Heart right ventricle (tissue), 16 donors: ENCODE data around the gene LRRTM4. TPM values are rescaled to one million over a fixed set of nuclear protein-coding genes. Genes with fewer than 3 reads are reported as not detected.

Source experiments
- ATAC-seq, 8 donors: fragments of 200-7000 bp; cut with Tn5 transposase; one replicate each; pipeline ENCODE4 v1.9.1; 2020; ENCODE audit warnings: mild to moderate bottlenecking in 8 of 8, moderate library complexity in 8 of 8, moderate number of reproducible peaks in 1 of 8
- DNase-seq, 2 donors: peaks; one replicate each; pipeline ENCODE4 v3.0.0-alpha.2; 2020
- H3K27ac ChIP-seq, 10 donors: fragments of 200-600 bp; sonication (generic) in 2 of 10; one replicate each; pipeline versions ENCODE4 v1.5.0 to v1.8.0; 2020 to 2022; ENCODE audit warnings: mild to moderate bottlenecking in 3 of 10
- H3K27me3 ChIP-seq, 7 donors: fragments of 200-600 bp; one replicate each; pipeline ENCODE4 v1.8.0; 2021 to 2022; ENCODE audit warnings: mild to moderate bottlenecking in 2 of 7
- H3K36me3 ChIP-seq, 9 donors: fragments of 200-600 bp; sonication (generic) in 1 of 9; one replicate each; pipeline versions ENCODE4 v1.5.0 to v1.8.0; 2020 to 2022; ENCODE audit warnings: mild to moderate bottlenecking in 2 of 9
- H3K4me1 ChIP-seq, 9 donors: fragments of 200-600 bp; sonication (generic) in 1 of 9; one replicate each; pipeline versions ENCODE4 v1.5.0 to v1.8.0; 2020 to 2022; ENCODE audit warnings: mild to moderate bottlenecking in 4 of 9
- H3K4me3 ChIP-seq, 10 donors: fragments of 200-600 bp; sonication (generic) in 2 of 10; one replicate each; pipeline versions ENCODE4 v1.5.0 to v1.8.0; 2020 to 2022; ENCODE audit warnings: mild to moderate bottlenecking in 7 of 10, moderate library complexity in 2 of 10
- H3K9me3 ChIP-seq, 11 donors: fragments of 200-600 bp in 10 of 11; sonication (generic) in 2 of 11; one replicate each; pipeline versions ENCODE4 v1.5.0 to v1.8.0; 2013 to 2022; ENCODE audit warnings: mild to moderate bottlenecking in 2 of 11, control low read depth in 1 of 11, moderate library complexity in 1 of 11
- WGBS, 2 donors: extraction: QIAGEN DNeasy Blood & Tissue Kit; methylation state at CpG; one replicate each; pipeline ENCODE4 v1.1.7; 2013; ENCODE audit warnings: inconsistent platforms in 1 of 2; 5-methylcytosine and 5-hydroxymethylcytosine counted together
- intact Hi-C, 10 donors: fragments of 100-400 bp; cut with DNase I; formaldehyde crosslinking; loops; one replicate each; pipeline versions ENCODE4 v1.11.1 to v1.14.2; 2022
- polyA plus RNA-seq, 2 donors: library from polyadenylated mRNA; stranded (reverse); fragments of 200-250 nt; gene quantifications; one replicate each; pipeline ENCODE4 v1.2.3, GENCODE V29; 2013
- total RNA-seq, 10 donors: library from RNA; stranded (reverse); fragmentation: NEBNext Ultra II Directional in 3 of 10; extraction: Animal tissue kit (Norgen Biotek cat#: 25700) in 3 of 10; gene quantifications; one replicate each; pipeline versions ENCODE4 v1.2.1 to v1.2.4, GENCODE V29; 2021 to 2023
- TF ChIP-seq, protein P1 (sequence below), 9 donors: fragments of 200-600 bp; sonication (generic) in 2 of 9; IDR thresholded peaks; one replicate each; pipeline versions ENCODE4 v1.5.0 to v1.8.0; 2021 to 2022; ENCODE audit warnings: antibody characterized with exemption in 9 of 9, mild to moderate bottlenecking in 5 of 9, moderate library complexity in 1 of 9
- donor health status: Arrhythmogenic right ventricular cardiomyopathy.
- donor health status: ischemic (EF 13 %, LVEDD 7.1; RV severe dilation, severe dysfunction).
- donor health status: healthy with polysubstance abuse.
- donor health status: DM: no; HTN: yes; CAD: no.
- donor health status: DM: no; HTN: no; CAD: no.
- donor health status: ischemic (EF 25% LVEDD 6.9; RV normal size, moderate dysfunction).
- donor health status: ischemic (EF 25% LVEDD 5.7; RV mildly dilated, moderate dysfunction).
- donor health status: healthy.
- donor health status: DM: yes; HTN: yes; CAD: no.
- donor health status: Ischemic cardiomyopathy.
- donor health status: ischemic (EF 35%, LVEDD 5.7; RV mildly dilated, moderate dysfunction).
- donor health status: nonischemic (EF 11% LVEDD 7.7; RV severe dilation, severe dysfunction).
- donor health status: DM: yes; HTN: yes; CAD: no.
- donor health status: PGD.
- donor health status: ischemic (EF 29% LVEDD 5.4; RV normal size, mild dysfunction).
- donor health status: nonischemic (EF 23%, LVEDD 6.1; RV moderate dilation, normal function).

LRRTM4 gene
- total and polyA plus RNA-seq, 12 donors = 0.11 to 2.2 (median 0.98) TPM

DNA sequence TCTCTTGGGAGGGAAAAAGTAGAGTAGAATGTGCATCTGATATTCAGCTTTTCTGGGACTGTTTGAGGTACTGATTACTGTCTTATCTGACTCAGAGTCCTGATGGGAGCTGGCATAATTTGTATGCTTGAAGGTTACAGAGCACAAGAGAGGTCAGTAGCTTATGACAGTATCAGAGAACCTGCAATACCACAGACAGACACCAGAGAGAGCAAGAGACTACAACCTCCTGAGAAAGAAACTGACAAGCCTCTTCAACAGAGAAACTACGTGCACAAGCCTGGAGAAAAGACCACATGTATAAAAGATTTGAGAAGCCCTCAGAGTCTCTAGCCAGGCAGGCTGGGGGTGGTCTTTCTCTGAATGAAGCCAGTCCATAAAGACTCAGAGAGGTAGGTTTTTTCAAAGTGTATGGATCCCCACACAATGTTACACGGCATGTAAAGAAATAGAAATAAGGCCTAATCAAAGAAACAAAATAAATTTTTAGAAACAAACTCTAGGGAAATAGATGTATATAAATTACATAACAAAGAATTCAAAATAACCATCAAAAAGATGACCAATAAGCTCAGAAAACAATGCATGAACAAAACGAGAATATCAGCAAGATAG, 568.3 kb downstream of the LRRTM4 start:
- no peak overlapping the region for H3K27ac ChIP-seq
- peak in 1 of 2 donors; percentile 10 for DNase-seq
- no peaks in the 10 kb centered on the region for H3K4me1 ChIP-seq
- intact Hi-C loops = loop anchor here in 3 of 10 donors (2.0 to 10.0 kb wide), 2 partner anchors 567 to 571 kb away; partner anchors contain the start of gene LRRTM4 (in 2 of the 3)
- no peaks in the 10 kb centered on the region for H3K36me3 ChIP-seq
- 61% methylated on average over 3 of the region's 3 CpGs for WGBS, 2 donors
- no peak overlapping the region for H3K4me3 ChIP-seq
- H3K27me3 ChIP-seq = no peaks in the 10 kb centered on the region
- ATAC-seq = peak in 4 of 8 donors; percentile 51 to 62 (median 58)
- no peaks in the 10 kb centered on the region for H3K9me3 ChIP-seq
- TF ChIP-seq, protein P1, sequence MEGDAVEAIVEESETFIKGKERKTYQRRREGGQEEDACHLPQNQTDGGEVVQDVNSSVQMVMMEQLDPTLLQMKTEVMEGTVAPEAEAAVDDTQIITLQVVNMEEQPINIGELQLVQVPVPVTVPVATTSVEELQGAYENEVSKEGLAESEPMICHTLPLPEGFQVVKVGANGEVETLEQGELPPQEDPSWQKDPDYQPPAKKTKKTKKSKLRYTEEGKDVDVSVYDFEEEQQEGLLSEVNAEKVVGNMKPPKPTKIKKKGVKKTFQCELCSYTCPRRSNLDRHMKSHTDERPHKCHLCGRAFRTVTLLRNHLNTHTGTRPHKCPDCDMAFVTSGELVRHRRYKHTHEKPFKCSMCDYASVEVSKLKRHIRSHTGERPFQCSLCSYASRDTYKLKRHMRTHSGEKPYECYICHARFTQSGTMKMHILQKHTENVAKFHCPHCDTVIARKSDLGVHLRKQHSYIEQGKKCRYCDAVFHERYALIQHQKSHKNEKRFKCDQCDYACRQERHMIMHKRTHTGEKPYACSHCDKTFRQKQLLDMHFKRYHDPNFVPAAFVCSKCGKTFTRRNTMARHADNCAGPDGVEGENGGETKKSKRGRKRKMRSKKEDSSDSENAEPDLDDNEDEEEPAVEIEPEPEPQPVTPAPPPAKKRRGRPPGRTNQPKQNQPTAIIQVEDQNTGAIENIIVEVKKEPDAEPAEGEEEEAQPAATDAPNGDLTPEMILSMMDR (IDR thresholded peaks at IDR 0.05) = peak in 8 of 9 donors; percentile 36 to 69 (median 62)

DNA sequence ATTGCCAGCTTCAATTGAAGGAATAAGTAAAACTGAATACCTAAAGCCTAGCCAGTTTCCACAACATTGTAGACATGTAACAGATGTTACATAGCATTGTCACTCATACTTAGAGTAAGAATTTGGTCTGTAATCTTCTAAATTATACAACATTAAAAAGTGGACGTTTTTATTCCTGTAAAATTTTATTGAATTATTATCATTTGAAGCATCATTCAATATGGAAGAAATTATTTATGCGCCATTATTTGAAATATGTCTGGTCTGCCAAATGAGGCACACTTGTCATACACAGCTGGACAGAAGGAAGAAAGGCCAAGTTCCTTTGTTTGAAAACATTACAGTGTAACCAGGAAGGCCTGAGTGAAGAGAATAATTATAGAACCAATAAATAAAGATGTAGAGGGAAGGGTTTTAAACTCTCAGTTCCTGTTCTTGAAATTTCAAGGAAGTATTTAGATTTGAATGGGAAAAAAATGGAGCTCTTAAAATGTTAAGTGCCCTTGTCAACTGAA, 575.5 kb downstream of the LRRTM4 start:
- Histone ChIP-seq H3K27ac (no peak overlapping the region), H3K4me3 (no peak overlapping the region), H3K4me1 (no peaks in the 10 kb centered on the region), H3K9me3 (no peaks in the 10 kb centered on the region), H3K27me3 (no peaks in the 10 kb centered on the region), H3K36me3 (no peaks in the 10 kb centered on the region)
- TF ChIP-seq, protein P1 (IDR thresholded peaks at IDR 0.05) = no peak
- 50% methylated on average over 2 of the region's 2 CpGs for WGBS, 2 donors
- DNase-seq (no peak), ATAC-seq (no peak)
- intact Hi-C loops = no loop called here

DNA sequence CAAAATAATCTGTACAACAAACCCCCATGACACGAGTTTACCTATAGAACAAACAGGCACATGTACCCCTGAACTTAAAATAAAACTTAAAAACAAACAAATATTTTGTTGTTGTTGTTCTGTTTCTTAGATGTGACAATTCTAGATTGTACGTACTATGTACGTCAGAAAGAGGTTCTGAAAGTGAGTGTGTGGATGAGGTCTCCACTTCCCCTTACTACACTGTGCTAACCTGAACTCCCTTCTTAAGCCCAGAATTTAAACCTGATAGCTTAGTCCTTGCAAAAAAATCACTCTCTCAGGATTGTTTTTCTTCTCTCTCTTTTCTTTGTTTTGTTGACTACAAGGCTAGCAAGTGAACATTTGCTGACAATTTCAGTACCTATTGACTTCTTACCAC, 581.6 kb downstream of the LRRTM4 start:
- ATAC-seq (no peak), DNase-seq (no peak)
- 51 to 76% methylated on average over 3 of the region's 3 CpGs for WGBS, 2 donors
- Histone ChIP-seq H3K9me3 (peaks cover 0 to 4% (median 0%) of the 10 kb centered on the region in 11 donors), H3K4me3 (no peak overlapping the region), H3K27me3 (no peaks in the 10 kb centered on the region), H3K4me1 (no peaks in the 10 kb centered on the region), H3K36me3 (no peaks in the 10 kb centered on the region), H3K27ac (no peak overlapping the region)
- TF ChIP-seq, protein P1 (IDR thresholded peaks at IDR 0.05) = no peak
- intact Hi-C loops = no loop called here

DNA sequence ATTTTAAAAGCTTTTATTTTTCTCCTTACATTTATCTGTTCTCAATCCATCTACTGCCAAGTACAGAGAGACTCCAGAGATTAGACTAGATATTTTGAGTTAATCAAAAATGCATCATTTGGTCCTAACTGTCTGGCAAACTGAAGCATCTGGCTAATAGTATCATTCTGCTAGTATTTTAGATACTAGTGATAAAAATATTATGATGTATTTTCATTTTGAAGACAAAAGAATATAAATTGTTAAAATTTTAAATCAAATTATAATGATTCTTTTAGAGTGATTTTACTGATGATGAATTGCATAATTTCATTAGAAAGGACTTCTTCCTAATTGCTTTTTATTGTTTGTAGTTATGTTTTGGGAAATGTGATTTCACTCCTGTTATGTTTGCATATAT, 584.0 kb downstream of the LRRTM4 start:
- H3K27ac ChIP-seq = no peak overlapping the region
- no peaks in the 10 kb centered on the region for H3K27me3 ChIP-seq
- peaks cover 0 to 4% (median 0%) of the 10 kb centered on the region in 11 donors for H3K9me3 ChIP-seq
- ATAC-seq = no peak
- intact Hi-C loops = no loop called here
- H3K4me3 ChIP-seq = no peak overlapping the region
- no peak for DNase-seq
- no peaks in the 10 kb centered on the region for H3K4me1 ChIP-seq
- no peaks in the 10 kb centered on the region for H3K36me3 ChIP-seq
- TF ChIP-seq, protein P1 (IDR thresholded peaks at IDR 0.05) = no peak
